GM19452 (cell line): ENCODE data around the gene DDX18.
"Not testable (repeated sequence)": the region's sequence is repeated elsewhere in the genome, so short reads cannot be mapped to it uniquely, and the experiment has no call there.

Source experiments
- ATAC-seq: cut with Tn5 transposase; IDR thresholded peaks from one replicate; pipeline ENCODE4 v1.9.1; 2021; ENCODE audit not compliant: unreplicated experiment

DDX18 gene

GRCh38 chr2:117814417-117815264 lies at the start of gene DDX18:
DDX18 (plus strand) TSS chr2:117814691; CDS start chr2:117814778, 87 bp downstream.
- ATAC-seq: peak; percentile 95

- no peak for ATAC-seq
Observed at GRCh38 chr2:117770730-117771129, 43.8 kb upstream of the DDX18 start.

GRCh38 chr2:117771969-117772630 lies 42.4 kb upstream of the DDX18 start:
- no peak for ATAC-seq

- ATAC-seq: no peak
Observed at GRCh38 chr2:117774716-117775115, 39.8 kb upstream of the DDX18 start.

GRCh38 chr2:117775703-117776219 lies 38.7 kb upstream of the DDX18 start:
- no peak for ATAC-seq

GRCh38 chr2:117776888-117777287 lies 37.6 kb upstream of the DDX18 start:
- no peak for ATAC-seq

- ATAC-seq: peak; percentile 70
Observed at GRCh38 chr2:117785740-117786139, 28.8 kb upstream of the DDX18 start.

- ATAC-seq: no peak
Observed at GRCh38 chr2:117786520-117786919, 28.0 kb upstream of the DDX18 start.

- no peak for ATAC-seq
Observed at GRCh38 chr2:117789505-117789904, 25.0 kb upstream of the DDX18 start.

- no peak for ATAC-seq
Observed at GRCh38 chr2:117794668-117795067, 19.8 kb upstream of the DDX18 start.

- ATAC-seq: no peak
Observed at GRCh38 chr2:117801826-117802225, 12.7 kb upstream of the DDX18 start.

GRCh38 chr2:117803644-117804325 lies 10.7 kb upstream of the DDX18 start:
- not testable (repeated sequence) for ATAC-seq

GRCh38 chr2:117812443-117812842 lies 2.0 kb upstream of the DDX18 start:
- ATAC-seq: no peak

GRCh38 chr2:117815946-117816345 lies 1.5 kb downstream of the DDX18 start:
- no peak for ATAC-seq

- no peak for ATAC-seq
Observed at GRCh38 chr2:117818921-117819320, 4.4 kb downstream of the DDX18 start.

- peak; percentile 54 for ATAC-seq
Observed at GRCh38 chr2:117820444-117820843, 6.0 kb downstream of the DDX18 start.

- ATAC-seq: no peak
Observed at GRCh38 chr2:117825437-117825836, 10.9 kb downstream of the DDX18 start.

- not testable (repeated sequence) for ATAC-seq
Observed at GRCh38 chr2:117827464-117827863, 13.0 kb downstream of the DDX18 start.

GRCh38 chr2:117828870-117829269 lies 14.4 kb downstream of the DDX18 start:
- no peak for ATAC-seq

- ATAC-seq: no peak
Observed at GRCh38 chr2:117832332-117832731, 17.8 kb downstream of the DDX18 start.

GRCh38 chr2:117832905-117833613 lies 18.6 kb downstream of the DDX18 start:
- no peak for ATAC-seq
